WTC11 (cell line): ENCODE results near the gene EEF2. TPM values are rescaled to one million over a fixed set of nuclear protein-coding genes. Genes with fewer than 3 reads are reported as not detected.

Source experiments
- AR ChIP-seq: fragments of 250-450 bp; sonication (Bioruptor Pico); IDR thresholded peaks from 2 replicates; pipeline ENCODE4 v1.9.0; 2021; ENCODE audit warnings: mild to moderate bottlenecking
- ATF2 ChIP-seq: sonication (generic); formaldehyde crosslinking; IDR thresholded peaks from 2 replicates; pipeline ENCODE4 v1.8.1; 2022; ENCODE audit warnings: low read depth, missing genetic modification reagents, borderline replicate concordance
- E2F4 ChIP-seq: sonication (generic); formaldehyde crosslinking; IDR thresholded peaks from 2 replicates; pipeline ENCODE4 v1.8.1; 2022; ENCODE audit warnings: low read depth, mild to moderate bottlenecking, moderate library complexity, missing genetic modification reagents, borderline replicate concordance
- ELF4 ChIP-seq: sonication (generic); formaldehyde crosslinking; IDR thresholded peaks from 2 replicates; pipeline ENCODE4 v1.8.1; 2022; ENCODE audit warnings: low read depth, mild to moderate bottlenecking, moderate library complexity, missing genetic modification reagents
- ETV6 ChIP-seq: sonication (generic); formaldehyde crosslinking; IDR thresholded peaks from 2 replicates; pipeline ENCODE4 v1.8.1; 2022; ENCODE audit warnings: mild to moderate bottlenecking, missing genetic modification reagents
- FOXP4 ChIP-seq: sonication (generic); formaldehyde crosslinking; IDR thresholded peaks from 2 replicates; pipeline ENCODE4 v1.8.0; 2022; ENCODE audit warnings: mild to moderate bottlenecking, missing genetic modification reagents
- IRF1 ChIP-seq: sonication (generic); formaldehyde crosslinking; IDR thresholded peaks from 2 replicates; pipeline ENCODE4 v1.8.0; 2023; ENCODE audit warnings: missing genetic modification reagents
- JUN ChIP-seq: sonication (generic); formaldehyde crosslinking; IDR thresholded peaks from 2 replicates; pipeline ENCODE4 v1.8.0; 2023; ENCODE audit warnings: mild to moderate bottlenecking, missing genetic modification reagents
- MAX ChIP-seq: sonication (generic); formaldehyde crosslinking; IDR thresholded peaks from 2 replicates; pipeline ENCODE4 v1.8.0; 2022; ENCODE audit warnings: mild to moderate bottlenecking, missing genetic modification reagents
- MYBL2 ChIP-seq: sonication (generic); formaldehyde crosslinking; IDR thresholded peaks from 2 replicates; pipeline ENCODE4 v1.8.1; 2023; ENCODE audit warnings: mild to moderate bottlenecking, moderate library complexity, missing genetic modification reagents
- NFE2L1 ChIP-seq: sonication (generic); formaldehyde crosslinking; IDR thresholded peaks from 2 replicates; pipeline ENCODE4 v1.8.1; 2023; ENCODE audit warnings: missing genetic modification reagents
- OVOL2 ChIP-seq: fragments of 250-450 bp; sonication (Bioruptor Pico); IDR thresholded peaks from 2 replicates; pipeline ENCODE4 v1.9.0; 2021; ENCODE audit warnings: mild to moderate bottlenecking, borderline replicate concordance
- PRDM15 ChIP-seq: sonication (generic); formaldehyde crosslinking; IDR thresholded peaks from 2 replicates; pipeline ENCODE4 v1.8.0; 2022; ENCODE audit warnings: missing genetic modification reagents
- PREB ChIP-seq: sonication (generic); formaldehyde crosslinking; IDR thresholded peaks from 2 replicates; pipeline ENCODE4 v1.8.1; 2022; ENCODE audit warnings: mild to moderate bottlenecking, missing genetic modification reagents, moderate library complexity, borderline replicate concordance
- SMAD3 ChIP-seq: sonication (generic); formaldehyde crosslinking; IDR thresholded peaks from 2 replicates; pipeline ENCODE4 v1.8.0; 2022; ENCODE audit warnings: missing genetic modification reagents, mild to moderate bottlenecking, borderline replicate concordance
- ZMAT4 ChIP-seq: fragments of 250-450 bp; sonication (Bioruptor Pico); IDR thresholded peaks from 2 replicates; pipeline ENCODE4 v1.9.0; 2021; ENCODE audit warnings: mild to moderate bottlenecking
- ZNF281 ChIP-seq: sonication (generic); formaldehyde crosslinking; IDR thresholded peaks from 2 replicates; pipeline ENCODE4 v1.8.0; 2023; ENCODE audit warnings: mild to moderate bottlenecking, missing genetic modification reagents
- total RNA-seq: library from RNA; stranded (reverse); gene quantifications from 3 replicates; pipeline ENCODE4 v1.2.3, GENCODE V29; 2021

EEF2 gene
- total RNA-seq, 1 experiment from 2014 or later: 3,572 TPM

- no peak for TF ChIP-seq ELF4 (CRISPR knock-in tag)
- TF ChIP-seq NFE2L1 (CRISPR knock-in tag): no peak
- no peak for TF ChIP-seq PREB (CRISPR knock-in tag)
- TF ChIP-seq PRDM15 (CRISPR knock-in tag): no peak
- TF ChIP-seq MYBL2 (CRISPR knock-in tag): no peak
- peak; percentile 65; the same call in 1 of the 2 replicates for TF ChIP-seq MAX (CRISPR knock-in tag)
- TF ChIP-seq ZMAT4 (CRISPR knock-in tag): no peak
- TF ChIP-seq E2F4 (CRISPR knock-in tag): no peak
- TF ChIP-seq IRF1 (CRISPR knock-in tag): no peak
- no peak for TF ChIP-seq OVOL2
- TF ChIP-seq FOXP4 (CRISPR knock-in tag): no peak
- TF ChIP-seq ZNF281 (CRISPR knock-in tag): no peak
- TF ChIP-seq JUN (CRISPR knock-in tag): peak; percentile 87; the same call in 1 of the 2 replicates
- no peak for TF ChIP-seq ATF2 (CRISPR knock-in tag)
- no peak for TF ChIP-seq AR (CRISPR knock-in tag)
- TF ChIP-seq ETV6 (CRISPR knock-in tag): no peak; the same call in 1 of the 2 replicates
- TF ChIP-seq SMAD3 (CRISPR knock-in tag): no peak
Measured at GRCh38 chr19:3968556-3969434, 16.5 kb downstream of the EEF2 start (continued).
